Liver (tissue), 9 donors: Measurements from ENCODE around the gene ZNF747. TPM values are rescaled to one million over a fixed set of nuclear protein-coding genes. Genes with fewer than 3 reads are reported as not detected.
A peak's percentile ranks its signal among the peaks of the same experiment; 100 is the strongest.

Experiments used
- DNase-seq: peaks from one replicate; pipeline ENCODE4 v3.0.0-alpha.2; 2017; ENCODE audit warnings: low spot score
- H3K27ac ChIP-seq, 2 donors: one replicate each; pipeline ENCODE4 v1.7.0; 2013; ENCODE audit warnings: inconsistent platforms in 2 of 2, low read length in 2 of 2, control low read depth in 1 of 2, low read depth in 1 of 2, mild to moderate bottlenecking in 1 of 2
- H3K27me3 ChIP-seq, 4 donors: one replicate each; pipeline versions ENCODE4 v1.6.1 to v1.7.0; 2013; ENCODE audit warnings: low read length in 3 of 4, inconsistent platforms in 1 of 4, mild to moderate bottlenecking in 1 of 4, moderate library complexity in 1 of 4; ENCODE audit not compliant: control insufficient read depth in 4 of 4, insufficient read depth in 4 of 4
- H3K36me3 ChIP-seq, 4 donors: one replicate each; pipeline versions ENCODE4 v1.6.1 to v1.7.0; 2013; ENCODE audit warnings: low read length in 3 of 4, mild to moderate bottlenecking in 3 of 4, low read depth in 1 of 4, moderate library complexity in 1 of 4; ENCODE audit not compliant: control insufficient read depth in 4 of 4, insufficient read depth in 3 of 4
- H3K4me1 ChIP-seq, 4 donors: one replicate each; pipeline versions ENCODE4 v1.6.1 to v1.7.0; 2013; ENCODE audit warnings: low read length in 3 of 4, mild to moderate bottlenecking in 3 of 4, moderate library complexity in 1 of 4; ENCODE audit not compliant: control insufficient read depth in 4 of 4, insufficient read depth in 4 of 4
- H3K4me3 ChIP-seq, 3 donors: one replicate each; pipeline versions ENCODE4 v1.6.1 to v1.7.0; 2013; ENCODE audit warnings: low read length in 3 of 3, control low read depth in 1 of 3, low read depth in 1 of 3, mild to moderate bottlenecking in 1 of 3
- H3K9ac ChIP-seq, 2 donors: one replicate each; pipeline ENCODE4 v1.7.0; 2013; ENCODE audit warnings: low read length in 2 of 2, mild to moderate bottlenecking in 2 of 2, moderate library complexity in 2 of 2, control low read depth in 1 of 2, low read depth in 1 of 2
- H3K9me3 ChIP-seq, 4 donors: one replicate each; pipeline versions ENCODE4 v1.6.1 to v1.7.0; 2013; ENCODE audit warnings: low read length in 3 of 4; ENCODE audit not compliant: control insufficient read depth in 4 of 4
- ATF3 ChIP-seq: IDR thresholded peaks from 2 replicates; pipeline ENCODE4 v1.6.1; 2016; ENCODE audit warnings: antibody characterized with exemption
- CTCF ChIP-seq: fragments of 150-350 bp; IDR thresholded peaks from 2 replicates; pipeline ENCODE4 v1.5.1; 2017; ENCODE audit warnings: improper control_type of control experiment, low read depth, low read length; ENCODE audit not compliant: missing input control
- EGR1 ChIP-seq, 2 donors: IDR thresholded peaks; 2 replicates each; pipeline ENCODE4 v1.6.1; 2016 to 2018; ENCODE audit warnings: antibody characterized with exemption in 2 of 2, low read depth in 2 of 2
- FOXA1 ChIP-seq: IDR thresholded peaks from 2 replicates; pipeline ENCODE4 v1.6.1; 2016; ENCODE audit warnings: antibody characterized with exemption
- FOXA2 ChIP-seq: IDR thresholded peaks from 2 replicates; pipeline ENCODE4 v1.6.1; 2016; ENCODE audit warnings: antibody characterized with exemption
- GABPA ChIP-seq, 2 donors: IDR thresholded peaks in 1 of 2; conservative IDR thresholded peaks in 1 of 2; 2 replicates each; pipeline ENCODE4 v1.6.1; 2016; ENCODE audit warnings: antibody characterized with exemption in 2 of 2, mild to moderate bottlenecking in 1 of 2, moderate library complexity in 1 of 2
- HNF4A ChIP-seq, 2 donors: conservative IDR thresholded peaks; 2 replicates each; pipeline ENCODE4 v1.6.1; 2016; ENCODE audit warnings: antibody characterized with exemption in 2 of 2, mild to moderate bottlenecking in 2 of 2
- HNF4G ChIP-seq: IDR thresholded peaks from 2 replicates; pipeline ENCODE4 v1.6.1; 2016; ENCODE audit warnings: antibody characterized with exemption
- JUND ChIP-seq, 2 donors: IDR thresholded peaks; 2 replicates each; pipeline ENCODE4 v1.6.1; 2016; ENCODE audit warnings: antibody characterized with exemption in 2 of 2
- MAX ChIP-seq: IDR thresholded peaks from 2 replicates; pipeline ENCODE4 v1.6.1; 2016; ENCODE audit warnings: antibody characterized with exemption
- NR2F2 ChIP-seq: IDR thresholded peaks from 2 replicates; pipeline ENCODE4 v1.6.1; 2016; ENCODE audit warnings: antibody characterized with exemption
- RAD21 ChIP-seq, 2 donors: IDR thresholded peaks; 2 replicates each; pipeline ENCODE4 v1.6.1; 2016; ENCODE audit warnings: antibody characterized with exemption in 2 of 2, mild to moderate bottlenecking in 2 of 2
- RXRA ChIP-seq, 2 donors: IDR thresholded peaks; 2 replicates each; pipeline ENCODE4 v1.6.1; 2017 to 2018; ENCODE audit warnings: antibody characterized with exemption in 2 of 2, mild to moderate bottlenecking in 1 of 2
- SP1 ChIP-seq: IDR thresholded peaks from 2 replicates; pipeline ENCODE4 v1.6.1; 2018; ENCODE audit warnings: antibody characterized with exemption, mild to moderate bottlenecking
- TAF1 ChIP-seq: conservative IDR thresholded peaks from 2 replicates; pipeline ENCODE4 v1.6.1; 2016; ENCODE audit warnings: antibody characterized with exemption, mild to moderate bottlenecking
- YY1 ChIP-seq: IDR thresholded peaks from 2 replicates; pipeline ENCODE4 v1.6.1; 2016; ENCODE audit warnings: antibody characterized with exemption, mild to moderate bottlenecking
- ZBTB33 ChIP-seq: IDR thresholded peaks from 2 replicates; pipeline ENCODE4 v1.6.1; 2016; ENCODE audit warnings: antibody characterized with exemption
- WGBS: extraction: QIAGEN DNeasy Blood & Tissue Kit; methylation state at CpG from one replicate; pipeline ENCODE4 v1.1.7; 2013; 5-methylcytosine and 5-hydroxymethylcytosine counted together
- polyA plus RNA-seq, 2 donors: library from polyadenylated mRNA; stranded (reverse) in 1 of 2; unstranded in 1 of 2; fragments of 200-250 nt in 1 of 2; fragments of >200 nt in 1 of 2; fragmentation: Nextera tagmentation in 1 of 2; extraction: Ambion mirVana in 1 of 2; gene quantifications; one replicate each; pipeline versions ENCODE4 v1.2.1 to v1.2.3, GENCODE V29; 2013 to 2015
- total RNA-seq, 2 donors: library from RNA; depleted of rRNA; stranded (reverse); fragments of >200 nt; gene quantifications; one replicate each; pipeline ENCODE4 v1.2.3, GENCODE V29; 2014
- donor health status: healthy.
- donor health status: healthy.
- donor health status: healthy.
- donor health status: healthy.
- donor health status: healthy.

The ZNF747 gene
- total and polyA plus RNA-seq, 4 donors: 3.8 to 10.5 (median 6.5) TPM

- no peak for DNase-seq
- H3K4me1 ChIP-seq: peaks cover 4 to 32% (median 20%) of the 10 kb centered on the region in 4 donors
- H3K9me3 ChIP-seq: no peaks in the 10 kb centered on the region
- WGBS: 38% methylated on average over 11 of the region's 11 CpGs
- H3K4me3 ChIP-seq: no peak overlapping the region
- TF ChIP-seq SP1: peak; percentile 69
- TF ChIP-seq ZBTB33: no peak
- TF ChIP-seq HNF4A (conservative IDR thresholded peaks at IDR 0.05): peak; percentile 71 to 74
- TF ChIP-seq RXRA (IDR thresholded peaks at IDR 0.05): peak; percentile 63 to 64
- peak; percentile 66 to 86 for TF ChIP-seq GABPA (IDR thresholded peaks at IDR 0.05 in 1 of 2, conservative IDR thresholded peaks at IDR 0.05 in 1 of 2)
- TF ChIP-seq TAF1: no peak
- no peak for TF ChIP-seq ATF3
- TF ChIP-seq RAD21 (IDR thresholded peaks at IDR 0.05): peak; percentile 45 to 67
- TF ChIP-seq JUND (IDR thresholded peaks at IDR 0.05): peak; percentile 10 to 16
- no peaks in the 10 kb centered on the region for H3K27me3 ChIP-seq
- H3K27ac ChIP-seq: peak overlapping the region; percentile 86 to 89
- H3K9ac ChIP-seq: peak overlapping the region in 1 of 2 donors; percentile 45
- H3K36me3 ChIP-seq: peaks cover 0 to 6% (median 4%) of the 10 kb centered on the region in 4 donors
Measured at GRCh38 chr16:30521873-30522641, 12.6 kb downstream of the ZNF747 start.

- Histone ChIP-seq H3K9ac (no peak overlapping the region), H3K36me3 (peaks cover 0 to 10% (median 6%) of the 10 kb centered on the region in 4 donors), H3K27ac (peak overlapping the region; percentile 86 to 89), H3K9me3 (no peaks in the 10 kb centered on the region), H3K4me3 (no peak overlapping the region), H3K4me1 (peaks cover 4 to 32% (median 20%) of the 10 kb centered on the region in 4 donors), H3K27me3 (no peaks in the 10 kb centered on the region)
- TF ChIP-seq HNF4G (no peak), FOXA1 (no peak)
- WGBS: 91% methylated on average over 7 of the region's 7 CpGs
- DNase-seq: no peak
Measured at GRCh38 chr16:30521476-30521872, 13.2 kb downstream of the ZNF747 start.

- no peaks in the 10 kb centered on the region for H3K9me3 ChIP-seq
- 91% methylated on average over 20 of the region's 20 CpGs for WGBS
- no peak overlapping the region for H3K27ac ChIP-seq
- no peaks in the 10 kb centered on the region for H3K27me3 ChIP-seq
- no peak overlapping the region for H3K4me3 ChIP-seq
- H3K9ac ChIP-seq: no peak overlapping the region
- H3K4me1 ChIP-seq: peaks cover 2 to 18% (median 15%) of the 10 kb centered on the region in 4 donors
- H3K36me3 ChIP-seq: peaks cover 0 to 10% (median 6%) of the 10 kb centered on the region in 4 donors
- TF ChIP-seq RXRA (IDR thresholded peaks at IDR 0.05) (no peak), RAD21 (IDR thresholded peaks at IDR 0.05) (no peak), JUND (IDR thresholded peaks at IDR 0.05) (no peak), TAF1 (no peak), EGR1 (IDR thresholded peaks at IDR 0.05; ENCODE audit: low read depth in 2 of 2) (no peak), MAX (no peak), NR2F2 (no peak), GABPA (IDR thresholded peaks at IDR 0.05 in 1 of 2, conservative IDR thresholded peaks at IDR 0.05 in 1 of 2) (no peak), HNF4G (no peak), SP1 (no peak), FOXA2 (no peak), YY1 (no peak), HNF4A (conservative IDR thresholded peaks at IDR 0.05) (no peak), ZBTB33 (no peak), CTCF (no peak)
- no peak for DNase-seq
Measured at GRCh38 chr16:30519120-30520049, 15.3 kb downstream of the ZNF747 start.
